Activated CD8-positive, alpha-beta memory T cell treated with anti-CD3 and anti-CD28 coated beads for 48 hours (primary cell): Measurements from ENCODE around the gene SETD2.
A peak's percentile ranks its signal among the peaks of the same experiment; 100 is the strongest.
"Not testable (repeated sequence)": the region's sequence is repeated elsewhere in the genome, so short reads cannot be mapped to it uniquely, and the experiment has no call there.

Source experiments
- DNase-seq, 3 experiments: peaks; one replicate each; pipeline ENCODE4 v3.0.0-alpha.2; 2020; ENCODE audit warnings: low read depth in 2 of 3, low spot score in 2 of 3

Gene SETD2

GRCh38 chr3:47164007-47164881 lies at the start of gene SETD2:
TSS of gene SETD2 (minus strand) at chr3:47164113. CDS start at chr3:47163924, 189 bp downstream.
- DNase-seq = peak; percentile 66 to 82 (median 74)

DNA sequence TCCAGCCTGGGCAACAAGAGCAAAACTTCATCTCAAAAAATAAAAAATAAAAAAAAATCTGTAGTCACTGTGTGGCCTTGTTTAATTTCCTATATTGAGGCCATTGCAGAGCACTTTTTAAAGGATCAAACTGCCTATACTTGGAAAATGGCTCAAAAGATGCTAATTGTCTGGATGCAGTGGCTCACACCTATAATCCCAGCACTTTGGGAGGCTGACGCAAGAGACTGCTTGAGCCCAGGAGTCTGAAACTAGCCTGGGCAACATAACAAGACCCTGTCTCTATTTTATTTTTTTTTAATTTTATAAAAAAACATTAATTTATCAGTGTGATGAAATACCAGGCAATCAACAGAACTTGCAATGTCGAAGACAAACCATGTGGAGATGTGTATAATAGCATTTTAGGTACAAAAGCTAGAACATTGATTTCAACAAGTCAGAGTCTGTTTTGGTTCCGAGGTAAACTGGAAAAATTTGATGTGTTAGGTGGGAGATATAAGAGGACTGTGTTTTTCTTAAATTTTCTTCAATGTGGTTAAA lies 47.0 kb upstream of the SETD2 start:
- no peak for DNase-seq

- DNase-seq = not testable (repeated sequence)
Measured at GRCh38 chr3:47206022-47206421, 42.1 kb upstream of the SETD2 start.

DNA sequence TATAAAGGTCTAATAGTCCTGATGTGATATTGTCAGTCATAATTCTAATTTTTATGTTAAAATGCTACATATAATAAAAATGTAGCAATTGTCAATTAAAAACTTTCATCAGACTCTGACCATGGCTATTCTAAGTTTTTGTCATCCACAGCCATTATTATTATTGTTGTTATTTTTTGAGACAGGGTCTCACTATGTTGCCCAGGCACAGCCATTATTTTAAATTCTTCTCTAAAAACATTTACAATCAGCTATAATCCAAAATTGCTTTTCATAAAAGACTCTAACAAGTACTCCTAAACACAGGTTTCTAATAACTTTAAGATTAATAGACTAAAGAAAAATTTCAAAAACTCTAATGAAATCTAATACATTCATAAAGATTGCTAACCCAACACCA lies 41.0 kb upstream of the SETD2 start:
- DNase-seq = no peak

- no peak for DNase-seq
Measured at GRCh38 chr3:47202542-47202941, 38.6 kb upstream of the SETD2 start.

GRCh38 chr3:47197287-47197686 lies 33.4 kb upstream of the SETD2 start:
- no peak for DNase-seq

DNA sequence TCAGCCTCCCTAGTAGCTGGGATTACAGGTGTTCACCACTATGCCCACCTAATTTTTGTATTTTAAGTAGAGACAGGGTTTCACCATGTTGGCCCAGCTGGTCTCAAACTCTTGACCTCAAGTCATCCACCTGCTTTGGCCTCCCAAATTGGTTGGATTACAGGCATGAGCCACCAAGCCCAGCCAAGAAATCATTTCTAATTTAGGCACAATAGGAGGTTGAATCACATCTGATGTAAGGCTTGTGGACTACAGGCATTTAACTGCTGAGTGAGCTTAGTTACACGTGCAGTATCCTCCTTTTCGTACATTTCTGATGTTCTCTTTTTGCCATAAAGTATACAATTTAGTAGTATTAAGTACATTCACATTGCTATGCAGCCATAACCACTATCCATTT lies 31.1 kb upstream of the SETD2 start:
- DNase-seq = no peak

GRCh38 chr3:47193871-47194859 lies 30.3 kb upstream of the SETD2 start:
- DNase-seq = no peak

GRCh38 chr3:47186285-47186684 lies 22.4 kb upstream of the SETD2 start:
- DNase-seq = no peak

GRCh38 chr3:47181685-47182084 lies 17.8 kb upstream of the SETD2 start:
- DNase-seq = not testable (repeated sequence)

GRCh38 chr3:47180011-47180410 lies 16.1 kb upstream of the SETD2 start:
- DNase-seq = not testable (repeated sequence)

GRCh38 chr3:47176582-47176981 lies 12.7 kb upstream of the SETD2 start:
- DNase-seq = no peak

DNA sequence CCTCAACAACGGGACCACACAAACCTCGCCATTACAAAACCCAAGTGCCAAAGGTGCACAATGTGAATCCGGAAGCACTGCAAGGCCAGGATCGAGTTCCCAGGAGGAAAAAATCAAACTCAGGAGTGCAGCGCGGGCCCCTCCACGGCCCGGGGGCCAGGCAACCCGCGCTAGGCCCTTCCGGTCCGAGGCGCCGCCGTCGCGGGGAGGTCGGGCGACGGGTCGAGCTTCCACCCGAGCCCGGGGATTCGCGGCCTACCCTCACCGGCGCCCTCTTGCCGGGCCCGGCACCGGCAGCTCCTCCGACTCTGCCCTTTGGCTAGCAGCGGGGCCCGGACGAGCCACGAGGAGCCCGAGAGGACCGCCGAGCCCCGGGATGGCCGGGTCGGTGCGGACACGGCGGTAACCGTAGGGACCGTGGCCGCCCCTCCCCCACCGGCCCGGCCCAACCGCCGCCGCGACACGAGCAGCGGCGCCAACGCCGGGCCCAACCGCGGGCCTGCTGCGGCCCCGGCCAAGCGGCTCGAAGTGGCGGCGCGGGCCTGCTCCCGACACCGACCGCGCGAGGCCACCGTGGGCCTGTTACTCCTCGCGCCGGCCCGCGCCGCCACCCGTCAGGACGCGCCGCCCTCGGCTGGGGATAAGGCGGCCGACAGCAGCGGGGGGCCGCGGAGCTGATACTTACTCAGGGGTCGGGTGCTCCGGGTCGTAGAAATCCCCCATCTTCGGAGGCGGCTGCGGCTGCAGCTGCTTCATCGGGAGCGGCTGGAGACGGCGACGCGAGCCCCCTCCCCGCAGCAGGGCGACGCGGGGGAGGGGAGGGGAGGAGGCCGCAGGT lies 525 bp downstream of the SETD2 start:
- DNase-seq = peak; percentile 34 to 49 (median 40)

DNA sequence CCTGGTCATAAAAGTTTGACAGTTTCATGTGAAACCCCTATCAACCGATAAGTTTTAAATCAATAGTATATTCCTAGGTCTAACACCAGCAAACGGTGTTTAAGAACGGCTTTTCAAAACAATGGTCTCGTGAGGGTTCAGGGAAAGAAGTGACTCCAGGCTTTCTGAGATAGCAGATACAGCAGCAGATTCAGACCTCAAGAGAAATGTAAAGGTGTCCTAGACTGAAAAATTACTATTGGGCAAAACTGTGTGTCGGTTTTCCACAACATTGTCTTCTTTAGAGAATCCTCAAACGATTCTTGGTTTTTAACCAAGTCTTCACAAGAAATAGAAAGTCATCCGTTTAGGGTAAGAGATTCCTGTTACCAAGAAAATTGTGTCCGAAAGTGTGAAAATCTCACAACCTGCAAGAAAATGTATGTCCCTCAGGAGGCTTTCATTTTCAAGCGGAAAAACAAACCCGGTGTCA lies 1.2 kb downstream of the SETD2 start:
- DNase-seq = no peak

DNA sequence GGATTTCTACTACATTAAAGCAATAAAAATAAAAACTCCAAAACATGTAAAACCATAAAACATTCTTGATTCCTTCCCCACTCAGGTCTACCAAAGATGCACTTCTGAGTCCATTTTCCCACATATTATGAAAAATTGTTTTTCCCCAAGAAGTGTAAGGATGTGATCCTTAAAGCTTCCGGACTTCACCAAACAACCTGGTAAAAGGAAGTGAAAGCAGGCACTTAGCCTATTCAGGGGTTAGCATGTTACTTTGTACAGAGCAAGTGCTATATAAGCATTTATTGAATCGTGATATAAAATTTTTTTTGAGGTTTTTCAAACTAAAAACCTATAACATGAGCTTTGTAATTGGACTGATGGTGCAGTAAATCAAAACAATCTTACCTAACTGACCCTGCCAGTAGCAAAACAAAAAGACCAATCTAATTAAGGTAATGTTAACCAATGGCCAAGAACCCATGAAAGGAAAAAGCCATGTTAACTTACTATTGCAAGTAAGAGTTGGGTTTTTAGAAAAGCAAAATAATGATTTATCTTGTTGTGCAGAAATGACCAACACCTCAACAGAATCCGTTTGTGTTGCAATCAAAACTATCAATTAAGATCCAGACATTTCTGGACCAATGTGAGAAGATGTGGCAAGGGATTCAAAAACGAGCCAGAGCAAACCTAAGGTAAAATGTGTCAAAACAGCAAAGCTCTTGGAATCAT lies 1.8 kb downstream of the SETD2 start:
- DNase-seq = no peak

DNA sequence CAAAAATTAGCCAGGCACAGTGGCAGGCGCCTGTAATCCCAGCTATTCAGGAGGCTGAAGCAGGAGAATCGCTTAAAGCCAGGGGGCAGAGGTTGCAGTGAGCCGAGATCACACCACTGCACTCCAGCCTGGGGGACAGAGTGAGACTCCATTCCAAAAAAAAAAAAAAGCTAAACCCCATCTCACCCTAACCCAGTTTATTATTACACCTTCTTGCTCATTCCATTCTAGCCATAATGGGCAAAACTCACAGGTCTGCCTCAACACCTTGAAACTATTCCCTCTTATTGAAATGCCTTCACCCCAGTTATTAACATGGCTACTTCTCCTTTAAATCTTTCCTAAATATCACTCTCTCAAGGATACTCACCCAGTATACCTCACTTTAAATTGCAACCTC lies 4.1 kb downstream of the SETD2 start:
- DNase-seq = no peak

DNA sequence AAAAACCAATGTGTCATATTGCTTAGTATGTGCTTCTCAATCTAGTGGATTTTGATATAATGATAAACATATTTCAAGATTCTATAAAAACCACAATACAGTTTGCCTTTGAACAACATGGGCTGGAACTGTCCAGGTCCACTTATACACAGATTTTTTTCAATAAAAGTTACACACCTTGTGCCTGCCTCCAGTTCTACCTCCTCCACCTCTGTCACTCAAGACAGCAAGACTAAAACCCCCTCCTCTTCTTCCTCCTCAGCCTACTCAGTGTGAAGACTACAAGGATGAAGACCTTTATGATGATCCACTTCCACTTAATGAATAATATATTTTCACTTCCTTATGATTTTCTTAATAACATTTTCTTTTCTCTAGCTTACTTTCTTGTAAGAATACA lies 5.7 kb downstream of the SETD2 start:
- no peak for DNase-seq

DNA sequence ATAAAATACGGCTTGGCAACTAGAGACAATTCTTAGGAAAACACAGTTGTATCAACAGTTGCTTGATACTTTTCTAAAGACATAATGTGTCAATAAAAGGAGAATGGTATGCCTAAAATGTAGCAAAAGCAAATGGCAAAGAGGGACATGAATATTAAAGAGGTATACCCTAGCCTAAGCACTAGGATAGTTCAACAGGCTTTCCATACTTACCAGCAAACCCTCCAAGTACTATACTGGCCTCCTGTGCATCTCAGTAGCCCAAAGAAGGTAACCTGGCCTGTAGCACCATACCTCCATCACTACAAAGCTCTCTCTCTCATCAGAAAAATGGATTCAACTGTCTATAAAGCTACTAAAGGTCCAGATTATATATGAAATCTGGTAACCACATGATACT lies 7.5 kb downstream of the SETD2 start:
- no peak for DNase-seq

DNA sequence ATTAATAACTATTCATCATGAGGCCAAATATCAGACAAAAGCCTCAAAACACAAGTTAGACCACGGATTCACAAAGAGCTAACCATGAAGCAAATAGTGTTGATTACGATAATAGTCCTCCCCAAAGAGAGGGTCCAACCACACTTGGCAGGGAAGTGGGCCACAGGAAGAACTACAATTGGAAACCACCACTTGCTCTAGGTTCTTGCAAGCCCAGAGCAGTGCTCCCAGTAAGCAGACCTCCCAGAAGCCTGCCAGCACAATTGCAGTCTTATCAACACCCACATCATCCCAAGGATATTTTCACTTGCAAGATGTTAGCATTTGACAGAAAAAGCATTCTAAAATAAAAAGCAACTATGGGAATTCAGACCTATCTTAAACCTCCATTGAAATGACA lies 11.3 kb downstream of the SETD2 start:
- DNase-seq = no peak

- no peak for DNase-seq
Measured at GRCh38 chr3:47151836-47152235, 12.1 kb downstream of the SETD2 start.
